ENCODE data around the gene BGN. TPM values are rescaled to one million over a fixed set of nuclear protein-coding genes. Genes with fewer than 3 reads are reported as not detected.
A peak's percentile ranks its signal among the peaks of the same experiment; 100 is the strongest.

The BGN gene
- total RNA-seq, 1 donor from 2014 or later: 50.0 TPM

GRCh38 chrX:153515435-153515834 is 20.7 kb downstream of the BGN start:
- Mint-ChIP-seq H3K27ac (ENCODE audit: unreplicated experiment) (no peak overlapping the region), H3K4me3 (ENCODE audit: unreplicated experiment) (no peak overlapping the region), H3K4me1 (ENCODE audit: low read depth, unreplicated experiment) (peaks cover 5% of the 10 kb centered on the region), H3K9me3 (ENCODE audit: unreplicated experiment) (no peaks in the 10 kb centered on the region), H3K27me3 (ENCODE audit: low read depth, unreplicated experiment) (peaks cover 11% of the 10 kb centered on the region), H3K36me3 (ENCODE audit: low read depth, unreplicated experiment) (no peaks in the 10 kb centered on the region)
- H3K36me3 ChIP-seq (ENCODE audit: insufficient read depth, low read length): no peaks in the 10 kb centered on the region
- peaks cover 14% of the 10 kb centered on the region for H3K27me3 ChIP-seq (ENCODE audit: insufficient read depth, low read length)
- no peak overlapping the region for H3K4me3 ChIP-seq (ENCODE audit: insufficient read depth, low read depth, low read length)
- peaks cover 16% of the 10 kb centered on the region for H4K20me1 ChIP-seq (ENCODE audit: insufficient read depth, low read length)
- no peak overlapping the region for H3K9ac ChIP-seq (ENCODE audit: low read length)
- no peaks in the 10 kb centered on the region for H3K9me3 ChIP-seq (ENCODE audit: insufficient read depth, low read depth, low read length)
- TF ChIP-seq CTCF (IDR thresholded peaks at IDR 0.05; ENCODE audit: insufficient read depth, low read depth, low read length) (no peak), EZH2 (IDR thresholded peaks at IDR 0.05; ENCODE audit: insufficient read depth, low read length) (no peak)
- no peak for FAIRE-seq
- no peak for DNase-seq (ENCODE audit: low read depth)
- no peak overlapping the region for H3K4me2 ChIP-seq (ENCODE audit: low read length)
- no peaks in the 10 kb centered on the region for H3K79me2 ChIP-seq (ENCODE audit: insufficient read depth, low read length)
- H2AFZ ChIP-seq (ENCODE audit: low read depth, low read length): no peak overlapping the region
- H3K27ac ChIP-seq (ENCODE audit: low read depth, low read length): no peak overlapping the region
- H3K4me1 ChIP-seq (ENCODE audit: insufficient read depth, low read length): peaks cover 5% of the 10 kb centered on the region

GRCh38 chrX:153516073-153516472 is 21.3 kb downstream of the BGN start:
- TF ChIP-seq CTCF (IDR thresholded peaks at IDR 0.05; ENCODE audit: insufficient read depth, low read depth, low read length) (no peak), EZH2 (IDR thresholded peaks at IDR 0.05; ENCODE audit: insufficient read depth, low read length) (no peak)
- no peaks in the 10 kb centered on the region for H3K9me3 Mint-ChIP-seq (ENCODE audit: unreplicated experiment)
- Histone ChIP-seq H3K4me2 (ENCODE audit: low read length) (no peak overlapping the region), H3K27me3 (ENCODE audit: insufficient read depth, low read length) (peaks cover 14% of the 10 kb centered on the region), H3K9ac (ENCODE audit: low read length) (no peak overlapping the region), H3K36me3 (ENCODE audit: insufficient read depth, low read length) (no peaks in the 10 kb centered on the region), H3K79me2 (ENCODE audit: insufficient read depth, low read length) (no peaks in the 10 kb centered on the region), H3K4me1 (ENCODE audit: insufficient read depth, low read length) (peaks cover 11% of the 10 kb centered on the region), H3K4me3 (ENCODE audit: insufficient read depth, low read depth, low read length) (no peak overlapping the region), H4K20me1 (ENCODE audit: insufficient read depth, low read length) (peaks cover 16% of the 10 kb centered on the region), H2AFZ (ENCODE audit: low read depth, low read length) (no peak overlapping the region), H3K27ac (ENCODE audit: low read depth, low read length) (no peak overlapping the region), H3K9me3 (ENCODE audit: insufficient read depth, low read depth, low read length) (no peaks in the 10 kb centered on the region)
- FAIRE-seq (no peak), DNase-seq (ENCODE audit: low read depth) (no peak)
- H3K4me3 Mint-ChIP-seq (ENCODE audit: unreplicated experiment): no peak overlapping the region
- H3K27ac Mint-ChIP-seq (ENCODE audit: unreplicated experiment): no peak overlapping the region
- H3K4me1 Mint-ChIP-seq (ENCODE audit: low read depth, unreplicated experiment): peaks cover 5% of the 10 kb centered on the region
- peaks cover 11% of the 10 kb centered on the region for H3K27me3 Mint-ChIP-seq (ENCODE audit: low read depth, unreplicated experiment)
- H3K36me3 Mint-ChIP-seq (ENCODE audit: low read depth, unreplicated experiment): no peaks in the 10 kb centered on the region

GRCh38 chrX:153517423-153517822 is 22.6 kb downstream of the BGN start, which contains the start of gene ATP2B3:
Gene ATP2B3 (plus strand): TSS chrX:153517642. CDS start chrX:153536248, 18,606 bp downstream.
- Histone ChIP-seq H3K79me2 (ENCODE audit: insufficient read depth, low read length) (no peaks in the 10 kb centered on the region), H4K20me1 (ENCODE audit: insufficient read depth, low read length) (peaks cover 14% of the 10 kb centered on the region), H2AFZ (ENCODE audit: low read depth, low read length) (no peak within 1 kb of the TSS), H3K9me3 (ENCODE audit: insufficient read depth, low read depth, low read length) (no peaks in the 10 kb centered on the region), H3K4me3 (ENCODE audit: insufficient read depth, low read depth, low read length) (no peak within 1 kb of the TSS), H3K27ac (ENCODE audit: low read depth, low read length) (no peak within 1 kb of the TSS), H3K9ac (ENCODE audit: low read length) (no peak within 1 kb of the TSS), H3K4me1 (ENCODE audit: insufficient read depth, low read length) (peaks cover 14% of the 10 kb centered on the region), H3K27me3 (ENCODE audit: insufficient read depth, low read length) (peaks cover 14% of the 10 kb centered on the region), H3K4me2 (ENCODE audit: low read length) (no peak within 1 kb of the TSS), H3K36me3 (ENCODE audit: insufficient read depth, low read length) (no peaks in the 10 kb centered on the region)
- FAIRE-seq: no peak
- no peak within 1 kb of the TSS for H3K27ac Mint-ChIP-seq (ENCODE audit: unreplicated experiment)
- H3K36me3 Mint-ChIP-seq (ENCODE audit: low read depth, unreplicated experiment): no peaks in the 10 kb centered on the region
- no peak for TF ChIP-seq EZH2 (IDR thresholded peaks at IDR 0.05; ENCODE audit: insufficient read depth, low read length)
- no peak for TF ChIP-seq CTCF (IDR thresholded peaks at IDR 0.05; ENCODE audit: insufficient read depth, low read depth, low read length)
- DNase-seq (ENCODE audit: low read depth): no peak
- peaks cover 5% of the 10 kb centered on the region for H3K4me1 Mint-ChIP-seq (ENCODE audit: low read depth, unreplicated experiment)
- H3K4me3 Mint-ChIP-seq (ENCODE audit: unreplicated experiment): peak within 1 kb of the TSS; percentile 67
- peaks cover 14% of the 10 kb centered on the region for H3K27me3 Mint-ChIP-seq (ENCODE audit: low read depth, unreplicated experiment)
- H3K9me3 Mint-ChIP-seq (ENCODE audit: unreplicated experiment): no peaks in the 10 kb centered on the region

Measured in astrocyte (in vitro differentiated cells and primary cell).